NCI-H128 (cell line): ENCODE results near the gene PRPH2.
A peak's percentile ranks its signal among the peaks of the same experiment; 100 is the strongest.
"Not testable (repeated sequence)": the region's sequence is repeated elsewhere in the genome, so short reads cannot be mapped to it uniquely, and the experiment has no call there.

ENCODE experiments used
- DNase-seq: peaks from one replicate; lab custom pipeline; 2025; ENCODE audit not compliant: unreplicated experiment; lab: John Stamatoyannopoulos, UW

The PRPH2 gene

DNA sequence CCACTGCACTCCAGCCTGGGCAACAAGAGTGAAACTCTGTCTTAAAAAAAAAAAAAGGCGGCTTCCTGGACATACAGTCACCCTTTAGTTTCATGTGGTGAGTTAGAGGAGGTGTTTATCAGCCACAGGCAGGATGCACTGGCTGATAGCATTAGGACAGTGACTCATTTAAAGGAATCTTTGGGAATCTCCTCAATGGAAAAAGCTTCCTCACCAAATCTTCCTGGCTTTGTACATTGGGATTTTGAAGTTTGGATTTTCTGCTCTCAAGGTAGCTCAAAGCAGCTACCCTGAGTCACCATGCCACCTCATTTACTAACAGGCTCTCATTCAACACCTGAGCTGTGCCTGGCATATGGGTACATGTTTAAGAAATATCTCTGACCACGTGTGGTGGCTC is 20.2 kb downstream of the PRPH2 start:
- no peak for DNase-seq

DNA sequence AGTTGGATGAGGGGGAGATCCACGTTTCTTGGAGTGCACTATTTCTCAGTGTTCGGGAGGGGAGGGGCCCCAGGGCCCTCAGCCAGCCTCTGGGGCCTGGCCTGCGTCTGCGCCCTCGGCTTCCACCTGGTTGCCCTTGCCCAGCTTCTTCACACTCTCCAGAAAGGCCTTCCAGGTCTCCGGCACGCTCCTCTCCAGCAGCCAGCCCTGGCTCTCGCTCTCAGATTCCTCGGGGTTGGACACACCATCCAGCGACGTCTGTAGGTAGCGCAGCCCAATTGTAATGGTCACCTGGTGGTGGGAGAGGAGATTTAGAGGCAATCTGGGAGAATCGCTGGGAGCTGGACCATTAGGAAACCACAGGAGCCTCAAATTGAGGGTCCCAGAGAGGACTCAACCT is 24.2 kb downstream of the PRPH2 start:
- no peak for DNase-seq

DNA sequence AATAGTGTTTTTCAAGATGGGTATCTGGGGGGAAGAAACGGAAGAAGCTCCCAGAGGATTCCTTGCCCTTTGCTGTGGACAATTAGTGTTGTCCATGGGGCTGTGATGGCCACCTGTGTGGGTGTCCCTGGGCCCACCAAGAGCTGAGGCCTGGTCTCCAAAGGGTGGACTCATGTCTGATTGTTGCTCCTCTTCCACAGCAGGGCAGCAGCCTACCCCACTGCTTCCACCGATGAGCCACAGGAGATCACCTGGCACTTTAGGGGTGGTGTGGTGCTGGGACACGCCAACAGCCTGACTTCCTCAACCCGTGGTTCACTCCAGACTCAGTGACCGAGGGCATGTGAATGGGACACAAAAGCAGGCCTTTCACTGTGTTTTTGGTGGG is 25.1 kb downstream of the PRPH2 start:
- DNase-seq, result no peak

DNA sequence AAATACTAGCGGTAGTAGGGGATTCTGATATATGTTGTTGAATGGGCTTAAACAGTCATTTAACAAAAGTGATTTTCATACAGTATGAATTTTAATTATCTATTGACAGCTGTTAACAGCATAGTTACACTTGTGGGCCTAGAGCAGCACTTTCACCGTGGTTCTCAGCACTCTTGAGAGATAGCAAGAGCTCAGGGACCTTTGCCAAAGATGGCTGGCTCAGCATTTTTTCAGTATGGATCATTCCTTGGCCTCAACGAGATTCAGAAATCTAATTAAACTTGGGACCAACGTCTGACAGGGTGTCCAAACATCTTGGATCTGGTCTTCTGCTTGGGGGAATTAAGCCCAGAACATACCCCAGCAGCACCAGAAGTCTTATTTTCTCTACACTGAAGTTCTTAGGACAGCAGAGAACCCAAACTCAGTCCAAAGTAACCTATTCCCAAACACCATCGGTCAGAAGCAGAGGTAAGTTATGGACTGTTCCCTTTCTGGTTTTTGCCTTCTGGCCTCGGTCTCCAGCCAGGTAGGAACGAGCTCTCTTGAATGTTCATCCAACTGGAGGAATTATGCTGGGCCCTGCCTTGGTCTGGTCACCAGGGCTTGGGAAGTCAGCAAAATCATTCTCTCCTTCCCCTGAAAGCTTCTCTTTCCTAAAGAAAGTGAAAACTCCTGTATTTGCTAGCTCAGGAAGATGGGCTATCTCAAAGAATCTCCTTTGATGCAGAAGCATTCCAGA is 25.7 kb downstream of the PRPH2 start:
- no peak for DNase-seq

DNA sequence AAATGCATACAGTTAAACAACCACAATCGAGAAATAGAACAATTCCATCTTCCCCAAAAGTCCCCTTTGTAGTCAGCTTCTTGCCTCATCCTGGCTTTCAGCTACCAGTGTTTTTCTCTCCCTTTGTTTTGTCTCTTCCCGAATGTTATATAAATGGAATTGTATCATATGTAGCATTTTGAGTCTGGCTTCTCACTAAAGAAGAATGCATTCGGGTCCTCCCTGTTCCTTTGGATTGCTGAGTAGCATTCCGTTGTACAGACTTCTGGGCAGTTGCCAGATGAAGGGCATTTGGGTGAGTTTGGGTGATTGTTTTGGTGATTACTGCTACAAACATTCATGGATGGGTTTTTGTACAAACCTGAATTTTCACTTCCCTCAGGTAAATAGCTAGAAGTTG is 27.8 kb downstream of the PRPH2 start:
- DNase-seq, result no peak

- DNase-seq, result no peak
Measured at GRCh38 chr6:42693725-42694323, 28.6 kb downstream of the PRPH2 start.

DNA sequence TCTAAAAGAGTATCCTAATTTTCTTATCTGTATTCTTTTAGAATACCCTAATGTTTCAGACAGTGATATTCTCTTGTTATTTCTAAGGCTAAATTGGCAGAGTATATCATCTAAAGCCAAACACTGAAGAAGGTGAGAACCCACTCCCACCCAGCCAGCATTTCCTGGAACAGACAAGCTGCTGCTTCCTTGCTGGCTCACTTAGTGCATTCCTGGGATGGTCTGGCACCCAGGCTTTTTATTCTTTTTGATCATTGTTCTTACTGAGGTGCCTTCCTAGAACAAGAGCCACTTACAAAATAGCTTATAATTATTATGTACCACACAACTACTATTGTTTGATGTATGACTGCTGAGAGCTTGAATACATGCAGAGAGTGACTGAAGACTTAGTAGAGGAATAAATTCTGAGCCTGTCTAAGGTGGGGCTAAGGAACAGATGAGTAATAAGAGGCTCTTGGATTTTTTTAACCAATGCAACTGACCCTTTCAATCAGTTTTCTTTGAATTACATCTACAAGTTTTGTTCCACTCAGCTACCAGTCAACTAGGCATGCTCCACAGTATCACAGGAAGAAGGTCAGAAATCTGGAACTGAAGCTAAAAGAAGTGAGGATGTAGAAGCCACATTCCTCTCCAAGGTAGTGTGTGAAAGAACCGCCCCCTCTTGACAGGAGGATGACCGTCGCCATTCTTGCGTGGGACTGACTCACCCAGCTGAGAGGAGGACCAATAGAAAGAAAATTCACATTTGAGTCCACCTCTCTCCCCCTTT is 30.1 kb downstream of the PRPH2 start:
- DNase-seq, result no peak

GRCh38 chr6:42690872-42691271 is 31.5 kb downstream of the PRPH2 start:
- no peak for DNase-seq

- DNase-seq, result no peak
Measured at GRCh38 chr6:42690151-42690702, 32.2 kb downstream of the PRPH2 start.

DNA sequence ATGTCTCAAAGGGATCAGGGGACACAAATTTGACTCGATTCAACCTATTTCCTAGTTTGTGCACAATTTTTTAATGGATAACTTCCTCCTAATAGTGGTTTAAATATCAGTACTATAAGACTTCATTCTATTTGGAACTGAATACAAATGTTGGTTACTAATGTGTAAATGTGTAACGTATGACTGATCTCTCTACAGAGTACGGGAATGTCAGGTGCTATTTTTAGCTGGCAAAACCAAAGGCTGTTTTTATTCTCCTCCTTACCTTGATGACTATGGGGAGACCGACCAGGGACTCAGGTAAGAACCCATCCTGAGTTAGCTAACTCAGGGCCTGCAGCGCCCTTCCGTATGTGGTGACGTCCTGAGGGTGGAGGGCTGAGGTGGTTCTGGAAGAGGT is 33.0 kb downstream of the PRPH2 start:
- DNase-seq, result no peak

- no peak for DNase-seq
Measured at GRCh38 chr6:42688281-42688680, 34.1 kb downstream of the PRPH2 start.

DNA sequence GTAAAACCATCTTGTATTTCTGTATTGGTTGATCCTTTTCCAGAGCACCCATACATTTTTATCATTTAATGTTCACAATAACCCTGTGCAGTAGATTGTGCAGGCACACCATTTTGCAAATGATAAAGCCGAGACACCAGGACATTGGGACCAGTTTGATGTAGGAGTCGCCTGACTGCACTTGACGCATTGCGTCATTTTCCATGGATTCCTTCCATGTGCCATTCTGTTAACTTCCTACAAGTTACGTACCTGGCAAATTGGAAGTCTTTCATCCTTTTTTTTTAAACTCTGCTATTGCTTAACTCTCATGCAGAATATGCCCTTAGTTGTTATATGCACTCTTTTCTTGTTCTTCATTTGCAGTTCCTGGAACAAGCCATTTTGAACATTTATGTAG is 43.0 kb downstream of the PRPH2 start:
- no peak for DNase-seq

DNA sequence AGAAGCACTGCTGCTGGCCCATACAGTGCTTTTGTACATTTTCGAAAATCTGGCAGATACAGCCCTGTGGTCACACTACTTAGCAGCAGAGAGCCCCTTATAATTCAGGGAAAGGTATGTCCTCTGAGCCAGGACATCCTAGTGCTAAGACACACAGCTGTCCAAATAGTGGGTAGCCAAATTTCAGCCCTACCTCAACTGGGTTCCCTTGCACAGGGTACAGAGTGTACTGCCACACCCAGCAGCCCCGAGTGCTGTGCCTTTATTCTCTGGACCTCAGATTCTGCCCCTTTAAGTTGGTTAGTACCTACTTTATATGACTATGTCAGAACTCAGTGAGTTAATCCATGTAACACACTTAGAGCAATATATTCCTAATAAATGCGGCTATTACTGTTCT is 47.6 kb downstream of the PRPH2 start:
- DNase-seq, result no peak

DNA sequence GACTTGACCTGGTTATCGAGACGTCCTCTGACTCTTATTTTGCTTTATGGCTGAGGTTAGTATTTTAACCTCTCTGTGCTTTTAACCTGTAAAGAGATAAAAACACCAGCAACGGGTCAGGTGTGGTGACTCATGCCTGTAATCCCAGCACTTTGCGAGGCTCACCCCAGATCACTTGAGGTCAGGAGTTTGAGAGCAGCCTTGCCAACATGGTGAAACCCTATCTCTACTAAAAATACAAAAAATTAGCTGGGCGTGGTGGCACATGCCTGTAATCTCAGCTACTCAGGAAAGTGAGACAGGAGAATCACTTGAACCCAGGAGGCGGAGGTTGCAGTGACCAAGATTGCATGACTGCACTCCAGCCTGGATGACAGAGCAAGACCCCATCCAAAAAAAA is 48.0 kb downstream of the PRPH2 start:
- DNase-seq, result not testable (repeated sequence)

DNA sequence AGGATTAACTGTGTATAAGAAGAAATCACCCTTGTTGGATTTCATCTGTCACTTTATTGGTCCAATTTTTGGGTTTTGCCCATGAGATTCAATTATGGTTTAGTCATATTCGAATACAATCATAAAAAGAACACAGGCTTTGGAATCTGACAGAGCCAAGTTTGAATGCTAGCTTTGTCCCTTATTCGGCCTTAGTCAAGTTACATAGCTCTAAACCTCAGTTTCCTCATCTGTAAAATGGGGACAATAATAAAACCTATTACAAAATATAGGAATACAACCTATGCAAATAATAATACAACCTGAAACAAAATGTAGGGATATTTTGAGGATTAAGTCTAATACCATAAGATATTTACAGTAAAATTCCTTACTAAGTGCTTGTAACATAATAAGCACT is 57.7 kb downstream of the PRPH2 start:
- DNase-seq, result no peak

GRCh38 chr6:42661540-42662153 is 60.8 kb downstream of the PRPH2 start:
- peak; percentile 64 for DNase-seq

GRCh38 chr6:42659806-42660205 is 62.6 kb downstream of the PRPH2 start:
- no peak for DNase-seq

DNA sequence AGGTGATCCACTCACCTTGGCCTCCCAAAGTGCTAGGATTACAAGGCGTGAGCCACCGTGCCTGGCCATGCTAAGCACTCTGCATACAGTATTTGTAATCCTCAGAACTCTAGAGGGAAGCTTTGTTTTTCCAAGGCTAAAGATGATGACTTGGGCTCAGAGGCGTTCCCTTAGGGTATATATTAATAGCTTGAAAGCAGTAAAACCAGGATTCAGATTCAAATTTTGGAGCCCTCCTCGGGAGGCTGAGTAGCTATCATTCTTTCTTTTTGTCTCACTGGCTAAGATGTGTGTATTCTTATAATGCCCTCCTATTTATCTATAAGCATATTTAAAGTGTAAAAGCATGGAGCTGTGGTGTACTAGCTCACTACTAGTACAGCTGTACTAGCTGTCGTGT is 68.5 kb downstream of the PRPH2 start:
- no peak for DNase-seq

GRCh38 chr6:42652024-42652746 is 70.2 kb downstream of the PRPH2 start:
- no peak for DNase-seq
